ENCODE measurements around the gene UPK1A.

DNA sequence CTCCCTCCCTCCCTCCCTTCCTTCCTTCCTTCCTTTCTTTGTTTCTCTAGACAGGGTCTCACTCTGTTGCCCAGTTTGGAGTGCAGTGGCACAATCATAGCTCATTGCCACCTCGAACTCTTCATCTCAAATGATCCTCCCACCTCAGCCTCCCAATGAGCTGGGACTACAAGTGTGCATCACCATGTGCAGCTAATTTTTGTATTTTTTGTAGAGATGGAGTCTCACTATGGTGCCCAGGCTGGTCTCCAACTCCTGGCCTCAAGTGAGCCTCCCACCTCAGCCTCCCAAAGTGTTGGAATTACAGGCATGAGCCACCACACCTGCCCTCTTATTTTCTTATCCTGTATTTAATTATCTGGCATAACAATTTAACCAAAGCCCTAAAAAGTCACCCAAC is 4.4 kb downstream of the UPK1A start:
- TF ChIP-seq EZH2phosphoT487 (IDR thresholded peaks at IDR 0.05; ENCODE audit: low read depth) = no peak
- TF ChIP-seq, protein P1, sequence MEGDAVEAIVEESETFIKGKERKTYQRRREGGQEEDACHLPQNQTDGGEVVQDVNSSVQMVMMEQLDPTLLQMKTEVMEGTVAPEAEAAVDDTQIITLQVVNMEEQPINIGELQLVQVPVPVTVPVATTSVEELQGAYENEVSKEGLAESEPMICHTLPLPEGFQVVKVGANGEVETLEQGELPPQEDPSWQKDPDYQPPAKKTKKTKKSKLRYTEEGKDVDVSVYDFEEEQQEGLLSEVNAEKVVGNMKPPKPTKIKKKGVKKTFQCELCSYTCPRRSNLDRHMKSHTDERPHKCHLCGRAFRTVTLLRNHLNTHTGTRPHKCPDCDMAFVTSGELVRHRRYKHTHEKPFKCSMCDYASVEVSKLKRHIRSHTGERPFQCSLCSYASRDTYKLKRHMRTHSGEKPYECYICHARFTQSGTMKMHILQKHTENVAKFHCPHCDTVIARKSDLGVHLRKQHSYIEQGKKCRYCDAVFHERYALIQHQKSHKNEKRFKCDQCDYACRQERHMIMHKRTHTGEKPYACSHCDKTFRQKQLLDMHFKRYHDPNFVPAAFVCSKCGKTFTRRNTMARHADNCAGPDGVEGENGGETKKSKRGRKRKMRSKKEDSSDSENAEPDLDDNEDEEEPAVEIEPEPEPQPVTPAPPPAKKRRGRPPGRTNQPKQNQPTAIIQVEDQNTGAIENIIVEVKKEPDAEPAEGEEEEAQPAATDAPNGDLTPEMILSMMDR (IDR thresholded peaks at IDR 0.05; ENCODE audit: low read depth, low read length) = no peak
